NCI-H1092 treated with DMSO at 0.1 percent for 48 hours (cell line): ENCODE results near the gene FAM47E.
"Not testable (repeated sequence)": the region's sequence is repeated elsewhere in the genome, so short reads cannot be mapped to it uniquely, and the experiment has no call there.

Experiments
- DNase-seq: peaks from one replicate; lab custom pipeline; 2025; lab: John Stamatoyannopoulos, UW

The FAM47E gene

DNA sequence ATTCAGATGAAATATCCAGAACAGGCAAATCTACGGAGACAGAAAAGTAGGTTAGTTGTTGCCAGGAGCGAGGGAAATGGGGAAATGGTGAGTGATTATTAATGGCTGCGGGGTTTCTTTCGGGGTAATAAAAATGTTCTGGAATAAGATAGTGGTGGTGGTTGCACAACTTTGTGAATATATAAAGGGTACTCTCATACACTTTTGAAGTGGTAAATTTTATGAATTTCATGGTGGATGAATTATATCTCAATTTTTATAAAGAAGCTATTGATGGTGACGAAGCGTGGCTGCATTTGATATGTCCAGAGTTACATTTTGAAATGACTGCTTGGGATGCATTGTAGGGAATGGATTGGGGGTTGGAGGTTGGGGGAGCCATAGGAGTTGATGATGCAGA is 16.3 kb downstream of the FAM47E start:
- no peak for DNase-seq

- DNase-seq: no peak
Observed at GRCh38 chr4:76270244-76271175, 19.0 kb downstream of the FAM47E start.

DNA sequence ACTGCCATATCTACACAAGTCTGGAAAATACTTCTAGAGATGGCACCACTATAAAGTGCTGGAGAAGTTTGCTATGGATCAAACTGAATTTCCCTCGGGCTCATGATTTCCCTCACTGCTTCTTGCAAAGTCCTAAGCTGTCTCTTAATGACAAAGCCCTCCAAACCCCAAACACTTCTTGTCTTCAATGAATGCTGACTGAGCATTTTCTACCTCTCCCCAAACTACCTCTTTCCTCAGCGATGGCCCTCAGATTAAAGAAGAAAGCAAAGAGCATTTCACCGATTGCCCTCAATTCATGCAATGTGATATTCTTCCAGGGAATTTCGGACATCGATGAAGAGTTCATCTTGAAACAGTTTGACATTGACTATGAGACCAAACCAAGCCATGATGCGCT is 19.7 kb downstream of the FAM47E start:
- no peak for DNase-seq

GRCh38 chr4:76272073-76272472 is 20.6 kb downstream of the FAM47E start:
- no peak for DNase-seq

DNA sequence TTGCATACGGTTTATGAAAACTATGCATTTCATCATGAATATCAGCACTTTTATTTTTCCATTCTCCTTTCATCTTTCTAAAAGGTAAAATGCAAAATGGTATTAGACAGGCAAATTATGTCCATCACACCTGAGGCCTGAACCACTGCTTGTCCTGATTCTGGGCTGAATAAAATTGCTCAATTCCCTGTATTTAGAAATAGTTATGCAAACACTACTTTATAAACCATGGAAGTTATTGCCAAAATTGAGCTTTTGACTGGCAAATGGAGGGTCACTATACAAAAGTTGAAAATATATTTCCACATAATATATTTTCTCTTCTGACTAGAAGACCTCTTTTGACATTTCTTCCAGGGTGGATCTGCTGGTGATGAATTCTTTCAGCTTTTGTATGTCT is 21.1 kb downstream of the FAM47E start:
- no peak for DNase-seq

- DNase-seq: no peak
Observed at GRCh38 chr4:76272999-76273398, 21.5 kb downstream of the FAM47E start.

DNA sequence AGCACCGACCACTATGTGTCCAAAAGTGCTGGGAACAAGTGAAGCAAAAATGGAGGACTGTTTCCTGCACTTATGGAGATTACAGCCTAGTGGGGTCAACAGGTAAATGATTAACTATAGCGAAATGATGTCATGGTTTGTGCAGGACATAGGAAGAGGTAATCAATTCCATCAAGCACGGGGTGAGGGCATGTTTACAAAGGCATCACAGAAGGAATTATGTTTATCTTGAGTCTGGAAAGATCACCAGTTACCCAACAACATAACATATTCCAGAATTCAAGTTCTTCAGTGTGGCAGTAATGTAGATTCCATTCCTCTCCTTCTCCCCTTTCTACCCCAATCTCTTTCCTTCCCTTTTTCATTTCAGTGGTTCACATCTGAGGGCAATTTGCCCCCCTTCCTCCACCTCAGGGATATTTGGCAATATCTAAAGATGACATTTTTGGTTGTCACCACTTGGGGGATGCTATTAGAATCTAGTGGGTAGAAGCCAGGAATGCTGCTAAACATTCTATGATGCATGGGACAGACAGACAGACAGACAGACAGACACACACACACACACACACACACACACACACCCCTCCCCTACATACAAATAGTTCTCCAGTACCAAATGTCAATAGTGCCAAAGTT is 24.1 kb downstream of the FAM47E start:
- no peak for DNase-seq

GRCh38 chr4:76276813-76277212 is 25.3 kb downstream of the FAM47E start:
- DNase-seq: no peak

DNA sequence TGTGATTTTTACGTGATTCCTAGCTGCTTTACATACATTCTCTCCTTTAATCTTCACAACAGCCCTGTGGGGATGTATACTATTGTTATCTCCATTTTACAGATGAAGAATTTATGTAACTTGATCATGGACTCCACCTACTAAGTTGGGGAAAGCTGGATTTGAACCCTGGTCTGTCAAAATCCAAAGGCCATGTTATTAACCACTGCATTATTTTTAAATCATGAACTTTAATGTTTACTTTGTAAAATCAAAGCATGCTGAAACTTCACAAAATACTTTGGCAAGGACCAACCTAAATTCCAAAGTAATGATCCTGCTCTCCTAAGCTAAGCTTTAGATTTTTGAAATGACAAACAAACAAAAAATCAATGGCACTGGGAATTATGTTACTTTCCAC is 26.1 kb downstream of the FAM47E start:
- DNase-seq: no peak

DNA sequence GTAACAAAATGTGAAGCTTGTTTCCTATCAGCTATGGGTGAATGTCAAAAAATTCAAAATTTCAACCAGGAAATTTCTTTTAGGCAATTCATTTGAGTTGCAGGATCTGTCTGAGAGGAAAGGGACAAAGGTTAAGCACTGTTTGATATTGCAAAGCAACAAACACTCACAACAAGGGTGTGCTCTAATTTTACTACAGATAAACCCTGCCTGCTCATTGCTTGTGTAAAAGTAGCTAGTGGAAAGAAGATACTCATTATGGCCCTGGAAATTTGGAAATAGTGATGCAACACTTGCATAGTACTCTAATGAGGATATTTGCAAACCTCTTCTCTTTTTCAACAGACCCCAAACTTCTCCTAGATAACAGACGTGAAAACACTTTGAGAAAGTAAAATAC is 27.1 kb downstream of the FAM47E start:
- DNase-seq: no peak

DNA sequence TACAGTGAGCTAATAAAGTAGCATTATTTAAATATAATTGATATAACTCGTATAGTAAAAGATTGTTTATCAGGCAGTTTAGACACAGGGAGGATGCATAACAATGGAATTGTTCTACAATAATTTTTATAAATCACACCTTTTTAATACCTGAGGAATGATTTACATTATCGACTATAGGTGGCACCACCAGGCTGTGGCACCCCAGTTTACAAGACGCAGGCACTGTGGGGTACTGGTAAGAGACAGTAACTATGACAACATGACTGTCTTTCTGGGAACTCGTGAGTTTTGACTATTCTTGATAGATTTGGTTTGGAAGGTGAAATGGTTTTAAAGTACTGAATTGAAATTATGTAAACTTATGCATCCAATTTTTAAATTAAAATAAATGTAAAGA is 27.9 kb downstream of the FAM47E start:
- DNase-seq: no peak

DNA sequence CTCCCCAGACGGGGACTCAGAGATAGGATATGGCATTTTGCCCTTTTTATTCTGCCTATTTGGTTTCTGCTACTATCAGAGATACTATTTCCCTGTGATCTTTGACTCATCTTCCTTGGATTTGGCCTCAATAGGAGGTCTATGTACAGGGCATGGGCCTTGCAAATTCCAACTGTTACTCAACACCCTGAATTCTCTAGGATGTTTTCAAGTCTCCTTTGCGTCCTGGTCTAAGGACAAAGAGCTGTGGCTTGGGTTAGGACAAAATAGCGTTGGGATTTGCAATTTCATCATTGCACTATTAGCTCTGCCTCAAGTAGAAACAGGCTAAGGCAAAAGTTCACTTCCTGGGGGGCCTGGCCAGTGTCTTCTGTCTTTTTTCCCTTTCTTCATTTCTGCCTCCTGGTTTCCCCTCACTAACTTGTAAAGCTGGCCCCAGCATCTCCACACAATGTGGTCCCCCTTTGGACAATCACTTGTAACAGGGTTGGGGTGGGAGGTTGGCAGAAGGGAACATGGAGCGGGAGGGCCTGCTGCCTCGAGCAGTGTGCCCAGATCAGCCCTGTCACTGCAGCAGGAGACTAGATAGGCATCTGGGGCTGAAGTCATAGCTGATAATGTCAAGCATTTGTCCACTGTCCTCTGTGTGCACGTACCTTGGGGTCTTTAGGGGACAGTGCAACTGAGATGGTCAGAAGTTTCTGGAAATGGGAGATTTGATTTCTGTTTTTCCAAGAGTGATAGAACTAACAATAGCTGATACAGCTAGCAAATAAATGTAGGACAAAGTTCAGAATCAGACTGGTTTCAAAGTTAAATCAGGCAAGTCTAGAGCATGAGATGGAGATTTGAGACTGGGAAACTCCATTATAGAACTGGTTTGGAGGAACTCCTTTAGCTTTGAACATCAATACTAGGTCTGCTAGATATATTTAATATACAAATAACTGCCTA is 29.2 kb downstream of the FAM47E start:
- DNase-seq: no peak

DNA sequence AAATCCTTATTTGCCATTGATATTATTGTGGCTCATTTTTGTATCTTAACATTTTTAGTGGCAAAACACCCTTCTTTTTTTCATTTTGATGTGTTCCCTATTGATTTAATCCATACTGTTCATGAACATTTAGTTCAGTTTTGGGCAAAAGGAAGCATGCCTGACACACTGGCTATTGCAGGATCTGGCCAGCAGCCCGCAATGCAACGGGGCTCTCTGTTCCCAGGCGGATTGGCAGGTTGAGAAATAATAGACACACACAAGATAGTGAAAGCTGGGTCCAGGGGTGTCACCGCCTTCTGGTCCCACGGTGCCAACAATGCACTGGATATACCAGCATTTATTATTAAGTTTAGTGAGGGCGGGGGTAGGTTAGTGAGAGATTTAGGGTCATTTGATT is 30.1 kb downstream of the FAM47E start:
- DNase-seq: not testable (repeated sequence)

GRCh38 chr4:76282941-76283689 is 31.6 kb downstream of the FAM47E start:
- DNase-seq: no peak

- no peak for DNase-seq
Observed at GRCh38 chr4:76283900-76284299, 32.4 kb downstream of the FAM47E start.

DNA sequence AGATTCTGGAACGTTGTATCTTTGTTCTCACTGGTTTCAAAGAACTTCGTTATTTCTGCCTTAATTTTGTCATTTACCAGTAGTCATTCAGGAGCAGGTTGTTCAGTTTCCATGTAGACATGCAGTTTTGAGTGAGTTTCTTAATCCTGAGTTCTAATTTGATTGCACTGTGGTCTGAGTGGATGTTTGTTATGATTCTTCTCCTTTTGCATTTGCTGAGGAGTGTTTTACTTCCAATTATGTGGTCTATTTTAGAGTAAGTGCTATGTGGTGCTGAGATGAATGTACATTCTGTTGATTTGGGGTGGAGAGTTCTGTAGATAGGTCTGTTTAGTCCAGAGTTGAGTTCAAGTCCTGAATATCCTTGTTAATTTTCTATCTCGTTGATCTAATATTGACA is 36.3 kb downstream of the FAM47E start:
- DNase-seq: not testable (repeated sequence)

GRCh38 chr4:76292730-76293129 is 41.2 kb downstream of the FAM47E start:
- DNase-seq: no peak

DNA sequence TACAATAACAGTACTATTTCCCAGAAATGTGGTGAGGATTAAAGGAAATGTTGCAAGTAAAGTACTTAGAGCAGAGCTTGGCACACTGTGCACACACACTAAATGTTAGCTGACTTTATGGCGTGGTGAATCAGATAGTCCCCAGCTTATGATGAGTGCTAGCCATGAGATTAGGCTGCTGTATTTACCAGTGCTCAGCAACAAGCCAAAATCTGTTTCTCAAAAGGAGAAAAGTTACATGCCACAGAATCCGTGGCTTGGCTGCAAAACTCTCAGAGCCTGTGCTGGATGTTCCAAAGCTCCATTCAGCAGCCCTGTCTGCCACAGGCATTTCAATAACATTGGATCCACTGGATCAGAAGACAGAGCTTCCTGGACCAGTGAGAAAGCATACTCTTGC is 42.3 kb downstream of the FAM47E start:
- DNase-seq: no peak

DNA sequence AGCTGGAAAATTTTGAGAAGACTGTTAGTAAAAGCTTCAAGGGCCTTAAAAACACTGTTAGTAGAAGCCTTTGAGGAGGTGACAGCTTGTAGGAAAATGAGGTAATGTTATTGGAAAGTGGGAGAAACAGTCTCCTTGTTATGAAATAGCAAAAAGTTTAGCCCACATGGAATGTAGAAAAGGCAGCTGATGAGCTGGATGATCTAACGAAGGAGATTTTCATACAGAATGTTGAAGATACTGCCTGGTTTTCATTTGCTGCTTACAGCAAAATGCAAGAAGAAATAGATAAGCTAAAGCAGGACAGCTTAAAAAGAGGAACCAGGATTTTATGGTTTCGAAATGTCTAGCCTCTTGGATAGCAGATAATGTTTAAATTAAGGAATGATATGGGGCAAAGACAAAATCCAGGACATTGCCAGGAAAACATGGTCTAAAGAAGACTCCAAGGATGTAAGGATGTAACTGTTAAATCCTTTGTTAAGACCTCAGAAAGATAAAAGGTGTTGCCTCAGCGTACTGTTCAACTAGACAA is 44.8 kb downstream of the FAM47E start:
- DNase-seq: no peak

- DNase-seq: no peak
Observed at GRCh38 chr4:76298227-76298626, 46.7 kb downstream of the FAM47E start.

- no peak for DNase-seq
Observed at GRCh38 chr4:76300012-76300411, 48.5 kb downstream of the FAM47E start.
